ENCODE data around the gene RDH8.

RDH8 gene

GRCh38 chr19:10049626-10050025, 36.3 kb downstream of the RDH8 start:
- no peak overlapping the region for H3K9ac ChIP-seq (ENCODE audit: low read length)

DNA sequence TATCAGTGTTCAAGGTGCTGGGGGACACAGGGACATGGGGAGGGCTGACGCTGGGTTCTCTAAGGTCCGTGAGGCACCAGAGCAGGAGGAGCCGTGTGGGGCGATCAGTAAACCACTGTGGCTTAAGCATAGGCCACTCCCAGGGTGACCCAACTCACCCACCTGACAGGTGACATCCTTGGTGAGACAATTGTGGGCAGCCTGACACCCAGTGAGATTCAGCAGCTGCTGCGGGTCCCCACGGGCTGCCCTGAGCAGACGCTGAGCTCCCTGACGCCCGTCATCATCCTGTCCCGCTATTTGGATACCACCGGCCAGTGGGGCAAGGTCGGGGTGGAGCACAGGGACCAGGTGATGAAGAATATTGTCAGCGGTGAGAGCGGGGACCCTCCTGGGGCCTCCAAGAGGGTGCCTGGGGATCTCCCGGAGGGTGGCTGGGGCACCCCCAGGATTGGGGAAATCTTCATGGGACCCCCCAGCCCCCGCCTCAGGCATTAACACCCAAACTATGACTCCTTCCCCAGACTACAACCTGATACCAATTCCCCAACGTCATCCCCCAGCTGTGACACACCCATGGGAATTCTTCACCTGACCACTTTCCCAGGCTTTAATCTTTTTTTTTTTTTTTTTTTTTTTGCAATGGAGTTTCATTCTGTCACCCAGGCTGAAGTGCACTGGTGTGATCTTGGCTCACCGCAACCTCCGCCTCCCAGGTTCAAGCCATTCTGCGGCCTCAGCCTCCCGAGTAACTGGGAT, 39.5 kb downstream of the RDH8 start:
- Histone ChIP-seq H3K36me3 (ENCODE audit: insufficient read depth, low read length) (no peaks in the 10 kb centered on the region), H3K27me3 (ENCODE audit: insufficient read depth, low read length) (no peaks in the 10 kb centered on the region), H3K9me2 (ENCODE audit: low read depth, low read length) (no peaks in the 10 kb centered on the region), H3K4me2 (ENCODE audit: low read length) (no peak overlapping the region), H3K4me3 (ENCODE audit: low read depth, low read length, poor library complexity, severe bottlenecking) (no peak overlapping the region), H2AFZ (ENCODE audit: low read length) (no peak overlapping the region), H3K79me2 (ENCODE audit: insufficient read depth, low read length) (no peaks in the 10 kb centered on the region), H4K20me1 (ENCODE audit: insufficient read depth, low read length) (no peaks in the 10 kb centered on the region), H3K27ac (ENCODE audit: low read depth, low read length, poor library complexity, severe bottlenecking) (no peak overlapping the region), H3K9me3 (ENCODE audit: low read length) (no peaks in the 10 kb centered on the region), H3K4me1 (ENCODE audit: insufficient read depth, low read length, severe bottlenecking) (no peaks in the 10 kb centered on the region), H3F3A (ENCODE audit: insufficient read depth, low read length) (no peaks in the 10 kb centered on the region), H3K9ac (ENCODE audit: low read length) (no peak overlapping the region)
- TF ChIP-seq EZH2 (IDR thresholded peaks at IDR 0.05; ENCODE audit: borderline replicate concordance, low read length) = no peak
- TF ChIP-seq, protein P1, sequence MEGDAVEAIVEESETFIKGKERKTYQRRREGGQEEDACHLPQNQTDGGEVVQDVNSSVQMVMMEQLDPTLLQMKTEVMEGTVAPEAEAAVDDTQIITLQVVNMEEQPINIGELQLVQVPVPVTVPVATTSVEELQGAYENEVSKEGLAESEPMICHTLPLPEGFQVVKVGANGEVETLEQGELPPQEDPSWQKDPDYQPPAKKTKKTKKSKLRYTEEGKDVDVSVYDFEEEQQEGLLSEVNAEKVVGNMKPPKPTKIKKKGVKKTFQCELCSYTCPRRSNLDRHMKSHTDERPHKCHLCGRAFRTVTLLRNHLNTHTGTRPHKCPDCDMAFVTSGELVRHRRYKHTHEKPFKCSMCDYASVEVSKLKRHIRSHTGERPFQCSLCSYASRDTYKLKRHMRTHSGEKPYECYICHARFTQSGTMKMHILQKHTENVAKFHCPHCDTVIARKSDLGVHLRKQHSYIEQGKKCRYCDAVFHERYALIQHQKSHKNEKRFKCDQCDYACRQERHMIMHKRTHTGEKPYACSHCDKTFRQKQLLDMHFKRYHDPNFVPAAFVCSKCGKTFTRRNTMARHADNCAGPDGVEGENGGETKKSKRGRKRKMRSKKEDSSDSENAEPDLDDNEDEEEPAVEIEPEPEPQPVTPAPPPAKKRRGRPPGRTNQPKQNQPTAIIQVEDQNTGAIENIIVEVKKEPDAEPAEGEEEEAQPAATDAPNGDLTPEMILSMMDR (IDR thresholded peaks at IDR 0.05; ENCODE audit: low read length) = no peak

More at GRCh38 chr19:10049626-10050025, 36.3 kb downstream of the RDH8 start:
- no peaks in the 10 kb centered on the region for H3K9me3 ChIP-seq (ENCODE audit: low read length)
- no peak overlapping the region for H3K27ac ChIP-seq (ENCODE audit: low read depth, low read length, poor library complexity, severe bottlenecking)
- no peaks in the 10 kb centered on the region for H3K9me2 ChIP-seq (ENCODE audit: low read depth, low read length)
- no peaks in the 10 kb centered on the region for H4K20me1 ChIP-seq (ENCODE audit: insufficient read depth, low read length)
- TF ChIP-seq, protein P1 (IDR thresholded peaks at IDR 0.05; ENCODE audit: low read length) = no peak
- no peak overlapping the region for H3K4me2 ChIP-seq (ENCODE audit: low read length)
- H3K36me3 ChIP-seq (ENCODE audit: insufficient read depth, low read length) = no peaks in the 10 kb centered on the region
- H3K27me3 ChIP-seq (ENCODE audit: insufficient read depth, low read length) = peaks cover 4% of the 10 kb centered on the region; the same call in 1 of the 2 replicates
- H3K79me2 ChIP-seq (ENCODE audit: insufficient read depth, low read length) = no peaks in the 10 kb centered on the region
- no peaks in the 10 kb centered on the region for H3F3A ChIP-seq (ENCODE audit: insufficient read depth, low read length)
- no peak overlapping the region for H2AFZ ChIP-seq (ENCODE audit: low read length)
- H3K4me1 ChIP-seq (ENCODE audit: insufficient read depth, low read length, severe bottlenecking) = no peaks in the 10 kb centered on the region
- no peak overlapping the region for H3K4me3 ChIP-seq (ENCODE audit: low read depth, low read length, poor library complexity, severe bottlenecking)

GRCh38 chr19:10061717-10062310, 48.5 kb downstream of the RDH8 start:
- no peaks in the 10 kb centered on the region for H3K4me1 ChIP-seq (ENCODE audit: insufficient read depth, low read length, severe bottlenecking)
- no peak overlapping the region for H3K4me3 ChIP-seq (ENCODE audit: low read depth, low read length, poor library complexity, severe bottlenecking)
- H3K9me2 ChIP-seq (ENCODE audit: low read depth, low read length) = no peaks in the 10 kb centered on the region
- H3K27me3 ChIP-seq (ENCODE audit: insufficient read depth, low read length) = no peaks in the 10 kb centered on the region; the same call in 1 of the 2 replicates
- no peak overlapping the region for H3K27ac ChIP-seq (ENCODE audit: low read depth, low read length, poor library complexity, severe bottlenecking)
- H3K4me2 ChIP-seq (ENCODE audit: low read length) = no peak overlapping the region
- no peaks in the 10 kb centered on the region for H3K36me3 ChIP-seq (ENCODE audit: insufficient read depth, low read length)
- no peaks in the 10 kb centered on the region for H3K79me2 ChIP-seq (ENCODE audit: insufficient read depth, low read length)
- TF ChIP-seq, protein P1 (IDR thresholded peaks at IDR 0.05; ENCODE audit: low read length) = no peak
- TF ChIP-seq EZH2 (IDR thresholded peaks at IDR 0.05; ENCODE audit: borderline replicate concordance, low read length) = no peak
- no peaks in the 10 kb centered on the region for H4K20me1 ChIP-seq (ENCODE audit: insufficient read depth, low read length)
- no peaks in the 10 kb centered on the region for H3K9me3 ChIP-seq (ENCODE audit: low read length)
- no peak overlapping the region for H3K9ac ChIP-seq (ENCODE audit: low read length)
- H2AFZ ChIP-seq (ENCODE audit: low read length) = no peak overlapping the region
- H3F3A ChIP-seq (ENCODE audit: insufficient read depth, low read length) = no peaks in the 10 kb centered on the region
